Ishikawa (cell line): Measurements from ENCODE around the gene PRKN.

Experiments used
- CEBPB ChIP-seq: IDR thresholded peaks from 2 replicates; pipeline ENCODE4 v1.6.1; 2012
- CREB1 ChIP-seq: IDR thresholded peaks from 2 replicates; pipeline ENCODE4 v1.6.1; 2012; ENCODE audit warnings: low read depth
- EGR1 ChIP-seq: IDR thresholded peaks from 2 replicates; pipeline ENCODE4 v1.6.1; 2012
- EP300 ChIP-seq: IDR thresholded peaks from 2 replicates; pipeline ENCODE4 v1.6.1; 2012; ENCODE audit warnings: borderline replicate concordance
- FOXM1 ChIP-seq: IDR thresholded peaks from 2 replicates; pipeline ENCODE4 v1.6.1; 2012; ENCODE audit warnings: low read depth, borderline replicate concordance
- MAX ChIP-seq: IDR thresholded peaks from 2 replicates; pipeline ENCODE4 v1.6.1; 2012
- NFIC ChIP-seq: IDR thresholded peaks from 2 replicates; pipeline ENCODE4 v1.6.1; 2012
- RAD21 ChIP-seq: IDR thresholded peaks from 2 replicates; pipeline ENCODE4 v1.6.1; 2012; ENCODE audit warnings: low read depth
- REST ChIP-seq: IDR thresholded peaks from 2 replicates; pipeline ENCODE4 v1.6.1; 2012; ENCODE audit warnings: low read depth, mild to moderate bottlenecking
- TAF1 ChIP-seq: IDR thresholded peaks from 2 replicates; pipeline ENCODE4 v1.6.1; 2012; ENCODE audit warnings: low read depth, mild to moderate bottlenecking
- TCF12 ChIP-seq: IDR thresholded peaks from 2 replicates; pipeline ENCODE4 v1.6.1; 2012; ENCODE audit warnings: low read depth
- TEAD4 ChIP-seq: IDR thresholded peaks from 2 replicates; pipeline ENCODE4 v1.6.1; 2012
- USF1 ChIP-seq: IDR thresholded peaks from 2 replicates; pipeline ENCODE4 v1.6.1; 2012
- YY1 ChIP-seq: IDR thresholded peaks from 2 replicates; pipeline ENCODE4 v1.6.1; 2012; ENCODE audit warnings: low read depth
- ZBTB7A ChIP-seq: IDR thresholded peaks from 2 replicates; pipeline ENCODE4 v1.6.1; 2012; ENCODE audit warnings: low read depth

PRKN gene

GRCh38 chr6:161882196-161882765, 845.3 kb downstream of the PRKN start:
- TF ChIP-seq YY1: no peak
- TF ChIP-seq TEAD4: no peak
- TF ChIP-seq EGR1: no peak
- TF ChIP-seq EP300: no peak
- TF ChIP-seq FOXM1: no peak

GRCh38 chr6:161880056-161880455, 847.5 kb downstream of the PRKN start:
- no peak for TF ChIP-seq USF1

- TF ChIP-seq TCF12 (no peak), TEAD4 (no peak), EP300 (no peak), NFIC (no peak), MAX (no peak), USF1 (no peak), TAF1 (no peak), EGR1 (no peak), FOXM1 (no peak), ZBTB7A (no peak), YY1 (no peak), CEBPB (no peak), REST (no peak), RAD21 (no peak), CREB1 (no peak)
Measured at GRCh38 chr6:161876231-161876630, 851.3 kb downstream of the PRKN start.

- TF ChIP-seq YY1 (no peak), TEAD4 (no peak), EP300 (no peak), FOXM1 (no peak), TAF1 (no peak), TCF12 (no peak), REST (no peak), NFIC (no peak), CEBPB (no peak), EGR1 (no peak), CREB1 (no peak), USF1 (no peak)
Measured at GRCh38 chr6:161870236-161870901, 857.2 kb downstream of the PRKN start.

- TF ChIP-seq NFIC (no peak), EGR1 (no peak)
Measured at GRCh38 chr6:161869491-161869890, 858.1 kb downstream of the PRKN start.

GRCh38 chr6:161866570-161866969, 861.0 kb downstream of the PRKN start:
- no peak for TF ChIP-seq RAD21
- no peak for TF ChIP-seq ZBTB7A
- no peak for TF ChIP-seq NFIC
- no peak for TF ChIP-seq USF1
- TF ChIP-seq YY1: no peak
- no peak for TF ChIP-seq EGR1
- TF ChIP-seq CREB1: no peak
- no peak for TF ChIP-seq TEAD4
- no peak for TF ChIP-seq CEBPB
- no peak for TF ChIP-seq REST
- no peak for TF ChIP-seq TCF12
- TF ChIP-seq TAF1: no peak
- no peak for TF ChIP-seq MAX
- TF ChIP-seq EP300: no peak
- no peak for TF ChIP-seq FOXM1
